ENCODE data around the gene PTPRU.

DNA sequence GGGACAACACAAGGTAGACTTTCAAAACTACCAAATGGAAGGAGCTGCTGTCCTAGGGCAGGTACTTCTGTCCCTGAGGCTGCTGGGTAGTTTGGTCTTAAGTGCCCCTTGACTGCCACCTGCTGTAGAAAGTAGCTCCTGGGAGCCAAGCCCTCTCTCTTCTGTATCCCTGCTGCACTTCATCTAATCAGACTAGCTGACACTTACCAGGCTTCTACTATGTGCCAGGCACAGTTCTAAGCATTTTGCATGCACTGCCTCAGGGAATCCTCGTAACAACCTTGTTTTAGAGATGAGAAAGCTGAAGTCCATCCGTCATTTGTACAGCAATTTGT, 38.8 kb upstream of the PTPRU start:
- no peak for TF ChIP-seq FOXP2 (optimal IDR thresholded peaks at IDR 0.05; ENCODE audit: control extremely low read depth, extremely low read length, insufficient read depth)
- TF ChIP-seq EZH2 (IDR thresholded peaks at IDR 0.05), result no peak
- TF ChIP-seq POLR2AphosphoS5 (IDR thresholded peaks at IDR 0.05; ENCODE audit: borderline replicate concordance, low read depth, low read length), result no peak

Data from SK-N-MC (cell line).